ENCODE data around the gene RFTN1.
"Not testable (repeated sequence)": the region's sequence is repeated elsewhere in the genome, so short reads cannot be mapped to it uniquely, and the experiment has no call there.

The RFTN1 gene

DNA sequence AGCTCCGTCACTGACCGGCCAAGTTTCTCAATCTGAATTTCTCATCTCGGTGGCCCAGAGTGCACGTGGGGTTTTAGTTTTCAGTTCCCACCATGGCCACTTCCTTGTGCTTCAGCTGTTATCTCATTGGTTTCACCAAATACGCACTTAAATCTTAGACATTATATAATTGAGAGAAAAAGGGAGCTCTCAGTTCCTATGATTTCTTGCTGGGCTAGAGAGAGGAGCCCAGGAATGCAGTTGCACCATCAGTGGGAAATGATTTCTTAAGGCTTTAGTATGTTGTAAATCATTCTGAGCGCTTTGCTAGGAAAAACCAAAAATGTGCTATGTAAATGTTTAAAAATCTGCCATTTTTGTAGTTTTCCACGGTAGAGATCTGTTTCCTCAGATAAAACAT lies 195.3 kb downstream of the RFTN1 start:
- DNase-seq: no peak

DNA sequence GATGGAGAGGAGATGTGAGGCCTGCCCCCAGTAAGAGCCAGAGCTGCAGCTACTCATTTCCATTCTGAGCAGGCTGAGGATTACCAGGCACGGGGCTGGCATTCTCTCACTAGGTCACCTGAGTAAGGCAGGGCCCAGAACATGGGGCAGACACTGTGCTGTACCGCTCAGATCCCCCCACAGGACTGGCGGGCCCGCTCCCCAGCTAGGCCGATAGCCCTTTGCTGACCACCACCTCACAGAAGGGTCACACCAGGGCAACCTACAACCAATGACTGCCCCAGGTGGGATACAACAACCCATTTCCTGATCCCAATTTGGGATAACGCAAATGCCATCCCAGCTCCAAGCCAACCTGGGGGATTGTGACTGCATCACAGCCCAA lies 195.9 kb downstream of the RFTN1 start:
- DNase-seq: no peak

DNA sequence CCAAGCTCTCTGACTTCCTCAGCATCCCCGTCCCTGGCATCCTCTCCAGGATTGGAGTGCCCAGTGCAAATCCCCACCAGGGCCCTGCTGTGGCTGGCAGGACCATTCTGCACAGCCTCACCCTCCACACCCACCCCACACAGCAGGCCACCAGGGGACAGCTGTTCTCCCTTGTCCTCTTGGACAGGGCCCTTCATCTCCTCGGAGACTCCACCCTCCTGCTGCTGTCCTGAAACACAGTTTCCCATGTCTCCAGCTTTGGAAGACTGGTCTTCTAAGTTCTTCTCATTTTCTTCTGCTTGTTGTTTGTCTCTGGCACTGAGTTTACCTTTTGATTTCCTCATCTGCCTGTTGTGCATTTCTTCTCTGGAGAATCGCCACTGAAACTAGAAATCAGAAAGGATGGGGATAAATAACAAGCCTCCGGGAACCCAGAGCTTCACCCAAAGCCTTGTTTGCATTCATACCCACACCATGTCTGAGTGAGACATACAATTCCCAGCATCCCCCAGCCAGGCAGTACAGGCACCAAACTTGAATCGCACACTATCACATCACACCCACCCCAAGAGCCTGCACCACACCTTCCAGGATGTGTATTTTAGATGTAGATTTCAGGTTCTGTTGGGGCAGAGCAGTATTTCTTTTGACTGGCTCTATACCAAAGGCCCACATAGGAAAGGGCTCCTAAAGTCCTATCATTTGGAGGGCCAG lies 196.5 kb downstream of the RFTN1 start:
- no peak for DNase-seq

DNA sequence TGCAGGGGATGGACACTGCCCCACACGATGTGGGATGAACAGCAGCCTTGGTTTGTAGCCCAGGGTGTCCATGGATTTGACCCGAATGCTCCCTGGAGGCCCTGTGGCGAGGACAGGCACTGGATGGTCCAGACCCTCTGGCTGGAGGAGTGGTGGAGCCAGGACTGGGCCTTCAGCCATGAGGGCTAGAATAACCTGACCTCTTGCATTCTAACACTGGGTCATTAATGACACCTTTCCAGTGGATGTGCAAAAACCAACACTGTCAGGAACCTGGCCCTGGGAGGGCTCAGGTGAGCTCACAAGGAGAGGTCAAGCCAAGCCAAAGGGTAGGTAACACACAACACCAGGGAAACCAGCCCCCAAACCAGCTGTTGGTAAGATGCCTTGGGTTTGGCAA lies 197.1 kb downstream of the RFTN1 start:
- no peak for DNase-seq

DNA sequence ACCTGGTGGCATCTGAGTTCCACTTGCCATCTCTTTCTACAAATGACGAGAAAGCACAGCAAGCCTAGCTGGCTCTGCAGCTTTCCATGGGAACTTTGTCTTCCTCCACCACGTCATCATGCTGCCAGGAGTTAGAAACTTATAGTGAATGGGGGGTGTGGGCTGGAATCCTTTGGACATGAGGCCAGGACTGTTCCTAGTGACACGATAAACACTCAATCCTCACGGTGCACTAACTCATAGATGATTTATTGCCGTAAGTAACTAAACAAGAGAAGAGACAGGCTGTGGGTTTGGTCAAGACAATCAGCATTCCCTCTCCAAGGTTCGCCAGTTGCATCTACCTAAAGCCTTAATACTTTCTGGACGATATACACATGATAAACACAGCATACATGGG lies 197.9 kb downstream of the RFTN1 start:
- no peak for DNase-seq

DNA sequence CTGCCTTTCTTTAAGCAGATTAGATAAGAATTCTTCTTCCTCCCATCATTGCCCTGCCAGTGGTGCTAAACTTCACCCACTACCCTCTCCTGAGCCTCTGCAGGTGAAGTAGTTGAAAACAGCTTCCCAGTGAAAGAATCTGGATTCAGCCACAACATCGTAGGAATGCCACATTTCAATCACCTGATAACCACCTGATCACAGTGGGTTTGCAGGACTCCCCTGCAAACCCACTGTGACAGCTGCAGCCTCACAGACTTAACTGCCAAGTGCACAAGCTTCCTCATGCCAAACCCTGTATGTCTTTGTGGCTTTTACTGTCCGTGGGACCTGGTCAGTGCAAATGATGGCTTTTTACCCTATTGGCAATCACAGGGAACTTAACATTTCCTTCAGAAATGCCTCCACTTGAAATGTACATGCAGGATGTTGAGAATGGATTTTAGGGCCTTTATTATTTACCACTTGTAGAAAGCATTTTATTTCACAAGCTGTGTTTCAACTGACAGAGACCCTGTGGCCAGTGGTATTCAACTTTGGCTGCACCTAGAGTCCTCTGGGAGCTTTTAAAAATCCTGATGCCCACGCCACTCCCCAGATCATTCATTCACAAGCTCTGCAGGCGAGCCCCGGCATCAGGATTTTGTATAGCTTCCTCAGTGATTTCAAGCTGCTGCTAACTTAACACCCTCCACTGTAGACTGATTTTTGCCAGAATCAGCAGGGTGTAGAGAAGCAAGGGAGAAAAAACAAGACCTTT lies 199.4 kb downstream of the RFTN1 start:
- DNase-seq: no peak

DNA sequence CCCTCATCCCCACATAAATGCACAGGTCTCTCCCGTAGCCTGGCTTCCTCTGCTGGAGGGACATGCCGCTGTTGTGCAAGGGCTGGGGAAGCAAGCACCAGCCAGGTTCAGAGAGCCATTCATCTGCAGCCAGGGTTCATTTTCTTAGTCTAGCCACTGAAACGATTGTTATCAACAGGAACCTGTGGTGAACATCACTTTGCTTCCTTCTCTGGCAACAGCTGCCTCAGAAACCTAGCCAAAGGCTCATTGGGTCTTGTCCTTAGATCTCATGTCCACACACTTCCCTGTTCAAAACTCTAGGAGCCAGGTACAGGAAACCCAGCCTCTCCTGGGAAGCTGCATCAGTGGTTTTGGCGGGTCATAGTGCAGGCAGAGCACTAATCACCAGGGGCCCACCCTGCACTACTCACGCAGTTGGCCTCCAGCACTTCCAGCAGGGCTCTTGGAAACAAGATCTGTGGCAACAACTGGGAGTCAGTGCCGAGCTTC lies 201.5 kb downstream of the RFTN1 start:
- DNase-seq: no peak

DNA sequence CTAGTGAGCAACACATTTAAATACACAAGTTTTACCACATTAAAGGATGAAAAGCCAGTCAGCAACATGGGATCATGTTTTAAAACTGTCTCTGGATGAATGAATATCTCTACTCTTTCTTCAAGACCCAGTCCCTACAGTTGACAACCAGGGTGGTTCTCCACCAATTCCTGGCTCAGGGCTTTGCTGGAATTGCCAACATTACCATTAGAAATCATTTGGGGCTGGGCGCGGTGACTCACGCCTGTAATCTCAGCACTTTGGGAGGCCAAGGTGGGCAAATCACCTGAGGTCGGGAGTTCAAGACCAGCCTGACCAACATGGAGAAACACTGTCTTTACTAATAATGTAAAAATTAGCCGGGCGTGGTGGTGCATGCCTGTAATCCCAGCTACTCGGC lies 203.0 kb downstream of the RFTN1 start:
- DNase-seq: not testable (repeated sequence)

DNA sequence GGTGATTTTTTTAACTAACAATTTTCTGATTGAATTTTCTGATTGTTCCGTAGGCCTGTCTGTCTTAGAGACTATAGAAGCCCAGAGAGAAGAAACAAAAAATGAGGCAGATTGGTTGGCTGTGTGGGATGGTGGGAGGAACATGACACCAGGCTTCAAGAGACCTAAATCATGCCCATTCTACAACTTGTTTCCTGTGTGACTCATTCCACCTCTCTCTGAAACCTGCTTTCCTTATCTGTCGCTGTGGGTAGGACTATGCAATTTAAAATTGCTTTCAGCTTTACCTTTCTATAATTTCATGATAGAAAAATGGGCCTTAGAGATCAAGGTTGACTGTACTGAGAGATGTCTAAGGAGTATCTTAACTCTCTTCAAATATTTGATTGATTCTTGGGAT lies 203.9 kb downstream of the RFTN1 start:
- DNase-seq: no peak

DNA sequence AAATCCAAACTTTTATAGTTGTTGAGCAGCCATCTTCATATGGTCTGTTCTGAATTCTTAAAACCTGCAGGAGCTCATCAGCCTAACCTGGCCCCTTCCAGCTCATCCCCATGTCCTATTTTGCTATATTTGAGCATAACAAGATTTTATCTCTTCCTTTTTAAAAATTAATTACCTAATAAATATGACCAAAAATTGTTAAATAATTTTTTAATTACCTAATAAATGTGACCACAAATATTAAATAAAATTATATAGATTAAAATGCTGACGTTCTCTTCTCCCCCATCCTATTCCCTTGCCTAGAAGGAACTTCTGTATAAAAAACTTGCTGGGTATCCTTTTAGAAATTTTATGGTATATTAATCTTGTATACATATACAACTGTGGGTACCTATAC lies 204.8 kb downstream of the RFTN1 start:
- no peak for DNase-seq

DNA sequence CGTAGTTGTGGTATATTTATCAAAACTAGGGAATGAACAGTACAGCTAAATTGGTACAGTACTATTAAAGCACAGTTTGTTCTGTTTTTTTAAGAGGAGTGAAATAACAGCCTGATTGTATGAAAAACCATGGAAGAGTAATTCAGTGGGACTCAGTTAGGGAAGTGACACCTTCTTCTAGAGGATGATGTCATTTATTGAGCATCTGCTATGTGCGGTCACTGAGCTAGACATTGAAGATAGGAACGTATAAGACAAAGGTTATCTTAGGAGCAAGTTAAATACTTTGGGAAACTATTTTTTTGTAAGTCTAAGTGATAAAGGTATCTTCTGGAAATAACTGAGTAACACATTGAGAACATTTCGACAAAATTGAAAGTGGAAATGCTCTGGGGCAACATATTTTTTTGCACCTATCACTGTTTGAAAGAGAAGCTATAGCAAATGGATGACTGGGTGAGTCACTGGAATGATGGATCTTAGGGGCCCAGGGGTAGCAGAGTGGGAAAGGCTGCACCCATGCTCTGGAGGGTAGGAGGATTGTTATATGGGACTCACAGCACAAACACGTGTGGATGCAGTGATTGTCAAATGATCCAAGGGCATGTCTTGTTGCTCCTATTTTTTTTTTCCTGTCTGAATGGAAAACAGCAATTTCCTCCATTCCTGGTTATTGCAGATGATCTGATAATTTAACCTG lies 205.5 kb downstream of the RFTN1 start:
- no peak for DNase-seq

DNA sequence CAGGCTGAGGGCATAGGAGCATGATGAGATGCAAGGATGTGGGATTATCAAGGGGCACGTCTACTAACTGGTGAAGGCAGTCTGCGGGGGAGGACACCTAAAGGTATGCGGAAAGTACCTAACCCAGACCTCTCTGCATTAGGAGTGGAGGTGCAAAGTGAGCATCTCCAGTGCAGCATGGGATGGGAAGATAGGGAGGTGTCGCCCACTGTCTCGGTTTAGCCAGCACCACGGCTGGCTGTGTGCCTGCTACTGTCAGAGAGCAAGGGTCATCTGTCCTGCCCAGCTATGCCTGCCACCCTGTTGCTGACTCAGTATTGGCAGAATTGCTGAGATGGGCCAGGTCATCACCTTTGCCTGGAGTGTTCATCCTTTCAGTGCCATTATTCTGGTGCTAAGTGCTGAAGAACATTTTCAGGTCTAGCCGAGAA lies 208.4 kb downstream of the RFTN1 start:
- DNase-seq: no peak

DNA sequence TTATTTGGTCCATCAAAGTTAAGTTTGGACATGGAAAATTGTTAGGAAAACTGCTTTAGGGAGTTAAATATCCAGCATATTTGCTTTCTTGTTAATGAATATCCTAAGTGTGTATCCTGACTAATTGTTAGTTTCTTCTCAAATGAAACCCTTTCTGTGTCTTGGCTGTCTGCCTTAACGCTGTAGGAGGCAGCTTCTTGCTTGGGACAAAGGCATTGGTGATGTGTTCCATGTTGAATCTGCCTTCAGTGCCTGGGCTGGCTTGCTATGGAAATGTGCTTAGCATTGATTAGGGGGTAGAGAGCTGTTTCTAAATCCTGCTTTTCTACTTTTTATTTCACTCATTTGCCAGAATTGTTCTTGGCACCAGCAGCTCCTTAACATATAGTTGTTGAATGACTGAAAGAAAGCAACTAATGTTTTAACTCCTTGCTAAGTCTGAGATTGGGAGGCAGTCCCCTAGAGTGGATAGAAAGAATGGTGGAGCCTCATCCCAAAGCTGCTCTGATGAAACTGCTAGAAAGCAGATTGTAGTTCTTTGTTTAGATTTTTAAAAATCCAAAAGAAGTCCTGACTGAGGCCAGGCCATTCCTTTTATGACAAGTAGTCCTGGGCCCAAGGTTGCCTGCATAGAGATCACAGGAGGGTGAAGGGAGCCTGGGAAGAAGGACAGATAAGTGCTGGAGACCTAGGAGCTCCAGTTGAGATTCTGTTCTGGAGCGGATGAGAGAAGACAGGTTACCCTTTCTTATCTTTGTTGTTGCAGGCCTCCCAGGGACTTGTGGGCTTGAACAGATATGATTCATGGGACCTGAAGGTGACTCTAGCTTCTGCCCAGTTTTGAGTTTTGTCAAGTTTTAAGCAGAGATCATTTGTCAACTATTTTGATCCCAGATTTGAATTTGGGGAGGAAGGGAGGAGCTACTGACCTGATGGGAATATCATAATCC lies 209.2 kb downstream of the RFTN1 start:
- no peak for DNase-seq

DNA sequence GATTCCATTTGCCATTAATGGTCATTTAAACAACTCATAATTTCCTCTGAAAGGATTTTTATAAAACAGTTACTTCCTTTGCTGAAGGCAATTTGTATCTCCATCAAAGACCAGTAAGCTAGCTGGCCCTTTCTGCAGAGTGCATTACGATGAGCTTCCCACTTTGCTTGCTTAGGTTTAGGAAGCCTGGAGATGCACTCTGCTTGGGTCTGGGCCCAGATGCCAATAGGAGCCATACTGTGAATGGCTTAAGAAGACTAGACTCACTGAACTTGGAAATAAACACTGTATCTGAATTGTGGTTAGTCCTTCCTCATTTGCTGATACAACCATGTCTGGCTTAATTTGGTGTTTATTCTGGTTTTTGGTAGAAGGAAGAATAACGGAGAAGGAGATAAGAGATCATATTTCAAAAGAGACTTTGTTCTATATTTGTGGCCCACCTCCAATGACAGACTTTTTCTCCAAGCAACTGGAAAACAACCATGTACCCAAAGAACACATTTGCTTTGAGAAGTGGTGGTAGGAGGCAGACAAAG lies 210.4 kb downstream of the RFTN1 start:
- DNase-seq: no peak

DNA sequence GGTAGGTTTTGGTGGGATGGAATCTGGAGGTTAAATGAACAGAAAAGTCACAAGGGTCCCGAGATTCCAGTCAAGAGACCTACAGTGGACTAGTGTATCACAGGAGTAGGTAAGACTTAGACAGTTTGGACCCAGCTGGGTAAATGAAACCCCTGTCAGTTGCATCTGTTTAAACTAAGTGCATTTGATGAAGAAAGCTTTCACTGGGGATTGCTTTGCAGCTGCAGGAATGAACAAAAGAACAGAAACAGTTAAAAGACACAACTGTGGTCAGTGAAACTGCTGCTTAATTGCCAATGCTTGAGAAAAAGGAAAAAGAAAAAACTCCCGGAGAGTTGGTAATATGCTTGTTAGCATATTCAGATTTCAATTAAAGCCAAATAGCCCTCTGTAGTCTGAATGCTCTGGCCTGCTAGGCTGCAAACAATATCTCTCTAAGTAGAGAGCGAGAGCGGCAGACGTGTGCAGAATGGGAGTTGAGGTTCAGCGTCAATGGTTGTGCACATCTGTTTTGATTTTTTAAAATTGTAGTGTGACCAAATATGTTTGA lies 211.3 kb downstream of the RFTN1 start:
- no peak for DNase-seq

DNA sequence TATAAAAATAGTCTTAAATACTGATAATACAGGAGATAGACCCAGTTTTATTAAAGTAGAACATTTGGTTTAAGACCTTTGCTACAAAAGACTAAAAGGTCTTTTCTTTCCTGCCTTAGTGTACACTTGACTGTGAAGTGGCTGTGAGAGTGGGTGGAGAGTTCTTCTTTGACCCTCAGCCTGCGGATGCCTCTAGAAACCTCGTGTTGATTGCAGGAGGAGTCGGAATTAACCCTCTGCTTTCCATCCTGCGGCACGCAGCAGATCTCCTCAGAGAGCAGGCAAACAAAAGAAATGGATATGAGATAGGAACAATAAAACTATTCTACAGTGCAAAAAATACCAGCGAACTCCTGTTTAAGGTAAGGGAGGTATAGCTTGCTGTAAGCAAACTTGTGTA lies 212.0 kb downstream of the RFTN1 start:
- DNase-seq: no peak

DNA sequence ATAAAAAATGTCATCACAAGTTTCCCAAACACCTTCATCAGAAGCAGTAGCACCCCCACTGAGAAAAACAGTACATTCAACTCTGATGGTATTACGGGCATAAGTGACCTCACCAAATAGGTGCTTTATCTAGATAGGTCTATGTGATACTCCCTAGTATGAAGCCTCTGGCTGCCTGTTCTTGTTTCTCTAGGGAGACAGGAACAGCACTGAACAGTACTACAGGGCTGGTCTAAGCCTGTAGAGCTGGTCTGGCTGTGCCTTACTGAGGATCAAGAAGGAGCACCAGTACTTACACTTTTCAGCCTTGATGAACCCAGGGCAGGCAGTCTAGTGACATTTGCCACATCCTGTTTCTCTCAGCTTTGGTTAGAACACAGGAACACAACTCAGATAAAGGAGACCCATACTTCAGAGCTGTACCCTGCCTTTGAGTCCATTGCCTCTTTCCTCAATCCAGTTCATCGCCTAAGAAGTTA lies 212.6 kb downstream of the RFTN1 start:
- no peak for DNase-seq

DNA sequence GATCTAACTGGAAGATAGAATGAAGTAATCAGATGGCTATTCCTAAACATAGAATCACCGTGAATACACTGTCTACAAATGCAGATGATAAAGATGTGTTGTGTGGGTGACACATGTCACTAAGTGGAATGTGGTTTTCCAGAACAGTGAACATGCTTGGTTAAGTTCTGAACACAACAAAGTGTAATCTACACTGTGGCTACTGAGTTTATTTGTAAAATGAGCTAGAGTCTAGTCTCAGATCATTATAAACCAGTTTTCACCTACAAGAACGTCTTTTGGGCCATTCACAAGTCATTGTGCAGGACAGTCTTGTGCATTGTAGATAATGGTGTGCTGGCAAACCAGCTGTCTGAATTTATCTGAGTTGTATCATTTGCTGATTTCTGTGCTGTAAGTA lies 213.2 kb downstream of the RFTN1 start:
- DNase-seq: no peak

DNA sequence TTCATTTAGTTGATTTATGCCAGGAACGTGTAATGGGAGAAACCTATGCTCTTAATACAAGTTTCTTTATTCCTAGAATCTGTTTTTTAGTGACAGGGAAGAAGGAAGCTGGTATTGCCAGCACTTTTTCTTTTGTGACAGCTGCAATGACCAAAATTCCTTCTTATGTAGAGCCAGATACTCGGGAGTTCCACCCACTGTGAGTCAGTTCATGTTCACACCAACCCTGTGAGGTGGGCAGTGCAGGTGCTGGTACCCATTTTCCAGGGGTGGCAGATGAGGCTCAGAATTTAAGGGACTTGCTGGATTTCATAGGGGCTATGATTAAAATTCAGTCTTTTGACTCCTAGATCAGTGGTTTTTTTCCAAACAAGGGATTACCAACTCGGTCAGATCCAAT lies 213.8 kb downstream of the RFTN1 start:
- DNase-seq: no peak

DNA sequence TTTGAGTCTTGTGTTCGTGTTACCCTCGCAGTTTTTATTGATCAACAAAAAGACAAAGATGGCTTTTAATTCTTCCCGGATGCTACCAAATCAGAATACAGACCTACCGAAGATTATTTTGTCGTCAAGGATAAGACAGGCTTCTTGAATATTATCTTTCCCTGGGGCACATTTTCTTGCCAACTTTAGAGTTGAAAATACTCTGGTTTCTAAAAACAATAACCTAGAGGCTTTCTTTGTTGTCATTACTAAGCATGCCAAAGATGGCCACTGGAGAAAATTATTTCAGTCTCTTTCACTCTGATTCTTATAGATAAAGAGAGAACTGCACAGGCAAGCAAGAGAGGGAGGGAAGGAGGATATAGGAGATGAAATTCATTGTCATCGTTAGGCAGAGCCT lies 214.6 kb downstream of the RFTN1 start:
- no peak for DNase-seq

DNA sequence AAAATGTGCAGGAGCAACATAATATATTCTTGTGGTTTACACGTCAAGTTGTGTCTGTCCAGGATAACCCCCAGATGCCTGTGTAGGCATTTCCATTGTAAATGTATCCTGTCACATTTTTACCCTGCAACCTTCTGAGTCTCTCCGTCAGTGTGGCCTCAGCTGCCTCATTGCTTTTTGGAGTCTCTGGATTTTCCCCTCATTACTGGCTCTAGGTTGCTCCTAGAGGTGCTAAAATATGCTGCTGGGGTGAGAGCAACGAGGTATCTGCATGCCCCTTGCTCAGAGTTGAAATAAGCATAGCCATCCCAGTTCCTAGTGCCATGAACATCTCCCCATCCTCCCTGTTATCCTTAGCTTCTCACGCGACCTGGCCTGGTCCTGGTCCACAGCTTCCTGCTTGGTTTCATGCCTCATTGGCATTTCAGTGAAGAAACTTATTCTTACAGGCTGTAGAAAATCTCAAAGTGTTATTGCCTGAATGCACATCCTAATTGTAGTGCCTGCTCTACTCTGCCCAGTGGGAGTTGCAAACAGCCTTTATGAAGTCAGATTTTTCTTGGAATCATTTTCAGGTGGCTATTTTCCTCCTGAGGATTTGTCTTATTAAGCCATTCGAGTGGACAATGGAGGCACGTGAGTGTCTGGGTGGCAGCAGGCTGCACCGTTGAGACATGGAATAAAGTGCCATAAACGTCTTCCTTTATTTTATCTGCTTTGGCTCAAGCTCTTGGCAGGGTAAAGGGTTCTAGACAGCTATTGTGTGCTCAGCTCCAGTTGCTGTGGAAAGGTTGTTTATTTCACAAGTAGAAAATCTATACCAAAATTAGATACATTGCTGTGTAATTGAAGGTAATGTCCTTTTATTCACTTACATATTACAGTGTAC lies 215.3 kb downstream of the RFTN1 start:
- no peak for DNase-seq
